PC-3 (cell line): ENCODE measurements around the gene TENM4. TPM values are rescaled to one million over a fixed set of nuclear protein-coding genes. Genes with fewer than 3 reads are reported as not detected.

Source experiments
- ATAC-seq: fragments of 200-7000 bp; cut with Tn5 transposase; 2 replicates; pipeline ENCODE4 v1.9.1; 2020; ENCODE audit warnings: mild to moderate bottlenecking, moderate library complexity
- BruUV-seq: library from RNA; stranded (reverse); fragments of 400-500 nt; replicated peaks from 2 replicates; lab custom pipeline; 2021; lab: Mats Ljungman, UMichigan
- CTCF ChIA-PET: fragments of 300-600 bp; sonication (Branson Sonifier 250); formaldehyde crosslinking; loops from one replicate; lab custom pipeline; 2022; ENCODE audit warnings: antibody characterized with exemption; lab: Charles Lee
- POLR2A ChIA-PET: fragments of 300-600 bp; sonication (Branson Sonifier 250); formaldehyde crosslinking; loops from one replicate; lab custom pipeline; 2022; ENCODE audit warnings: antibody characterized with exemption; ENCODE audit not compliant: unreplicated experiment; lab: Charles Lee
- DNase-seq: peaks from one replicate; pipeline ENCODE4 v3.0.0-alpha.2; 2015
- H2AFZ ChIP-seq: fragments of 300-600 bp; sonication (generic); 2 replicates; pipeline ENCODE4 v1.6.0; 2016; ENCODE audit warnings: antibody characterized with exemption, low read length
- H3F3A ChIP-seq: fragments of 300-600 bp; sonication (generic); one replicate; pipeline ENCODE4 v1.6.0; 2017; ENCODE audit warnings: antibody characterized with exemption, low read length, control low read depth, mild to moderate bottlenecking; ENCODE audit not compliant: unreplicated experiment
- H3K27ac ChIP-seq: fragments of 300-600 bp; sonication (generic); 2 replicates; pipeline ENCODE4 v1.5.1; 2016; ENCODE audit warnings: mild to moderate bottlenecking, low read length
- H3K27me3 ChIP-seq: fragments of 300-600 bp; sonication (generic); 2 replicates; pipeline ENCODE4 v1.6.1; 2016; ENCODE audit warnings: low read length, mixed read lengths
- H3K36me3 ChIP-seq: fragments of 300-600 bp; sonication (generic); 2 replicates; pipeline ENCODE4 v1.6.1; 2016; ENCODE audit warnings: low read depth, mixed run types, low read length, mixed read lengths
- H3K4me1 ChIP-seq: fragments of 300-600 bp; sonication (generic); 2 replicates; pipeline ENCODE4 v1.5.1; 2016; ENCODE audit warnings: low read length; ENCODE audit not compliant: insufficient read depth
- H3K4me2 ChIP-seq: fragments of 300-600 bp; sonication (generic); 2 replicates; pipeline ENCODE4 v1.6.0; 2016; ENCODE audit warnings: low read length
- H3K4me3 ChIP-seq: fragments of 300-600 bp; sonication (generic); 2 replicates; pipeline ENCODE4 v1.5.1; 2016; ENCODE audit warnings: mild to moderate bottlenecking, low read length, mixed read lengths
- H3K79me2 ChIP-seq: fragments of 300-600 bp; sonication (generic); 2 replicates; pipeline ENCODE4 v1.6.1; 2017; ENCODE audit warnings: low read length, mixed read lengths
- H3K9ac ChIP-seq: fragments of 300-600 bp; sonication (generic); 2 replicates; pipeline ENCODE4 v1.6.0; 2016; ENCODE audit warnings: mild to moderate bottlenecking, low read length
- H3K9me2 ChIP-seq: fragments of 300-600 bp; sonication (generic); replicated peaks from 2 replicates; pipeline ENCODE4 v1.6.1; 2016; ENCODE audit warnings: mixed run types, low read length, mixed read lengths
- H3K9me3 ChIP-seq: fragments of 300-600 bp; sonication (generic); 2 replicates; pipeline ENCODE4 v1.6.1; 2016; ENCODE audit warnings: low read length, mixed read lengths
- H4K20me1 ChIP-seq: fragments of 300-600 bp; sonication (generic); 2 replicates; pipeline ENCODE4 v1.6.1; 2016; ENCODE audit warnings: low read length, mixed read lengths
- EZH2 ChIP-seq: fragments of 300-600 bp; sonication (generic); IDR thresholded peaks from one replicate; pipeline ENCODE4 v1.6.1; 2017; ENCODE audit warnings: antibody characterized with exemption, mild to moderate bottlenecking, low read length; ENCODE audit not compliant: unreplicated experiment
- EZH2phosphoT487 ChIP-seq: fragments of 300-600 bp; sonication (generic); IDR thresholded peaks from 2 replicates; pipeline ENCODE4 v1.6.1; 2018; ENCODE audit warnings: mild to moderate bottlenecking, antibody characterized with exemption, low read length, borderline replicate concordance
- intact Hi-C: fragments of 100-400 bp; cut with micrococcal nuclease; formaldehyde crosslinking; loops from 2 replicates; pipeline ENCODE4 v1.9.0; 2023
- total RNA-seq: library from RNA; depleted of rRNA; stranded (reverse); fragments of >200 nt; gene quantifications from 2 replicates; pipeline ENCODE4 v1.2.3, GENCODE V29; 2014
- TF ChIP-seq, protein P1 (sequence below): fragments of 300-600 bp; sonication (generic); conservative IDR thresholded peaks from 2 replicates; pipeline ENCODE4 v1.5.1; 2017; ENCODE audit warnings: antibody characterized with exemption, low read depth, mild to moderate bottlenecking, low read length

TENM4 gene
- total RNA-seq, 1 experiment from 2014 or later: 19.7 TPM

- intact Hi-C loops: no loop called here
- H4K20me1 ChIP-seq: no peaks in the 10 kb centered on the region
- no peak overlapping the region for H3K4me2 ChIP-seq
- peaks cover 37% of the 10 kb centered on the region for H3K27me3 ChIP-seq
- H3F3A ChIP-seq: no peaks in the 10 kb centered on the region
- H3K9ac ChIP-seq: no peak overlapping the region
- H3K4me3 ChIP-seq: no peak overlapping the region
- DNase-seq (no peak), ATAC-seq (no peak)
- TF ChIP-seq EZH2: no peak
- TF ChIP-seq, protein P1, sequence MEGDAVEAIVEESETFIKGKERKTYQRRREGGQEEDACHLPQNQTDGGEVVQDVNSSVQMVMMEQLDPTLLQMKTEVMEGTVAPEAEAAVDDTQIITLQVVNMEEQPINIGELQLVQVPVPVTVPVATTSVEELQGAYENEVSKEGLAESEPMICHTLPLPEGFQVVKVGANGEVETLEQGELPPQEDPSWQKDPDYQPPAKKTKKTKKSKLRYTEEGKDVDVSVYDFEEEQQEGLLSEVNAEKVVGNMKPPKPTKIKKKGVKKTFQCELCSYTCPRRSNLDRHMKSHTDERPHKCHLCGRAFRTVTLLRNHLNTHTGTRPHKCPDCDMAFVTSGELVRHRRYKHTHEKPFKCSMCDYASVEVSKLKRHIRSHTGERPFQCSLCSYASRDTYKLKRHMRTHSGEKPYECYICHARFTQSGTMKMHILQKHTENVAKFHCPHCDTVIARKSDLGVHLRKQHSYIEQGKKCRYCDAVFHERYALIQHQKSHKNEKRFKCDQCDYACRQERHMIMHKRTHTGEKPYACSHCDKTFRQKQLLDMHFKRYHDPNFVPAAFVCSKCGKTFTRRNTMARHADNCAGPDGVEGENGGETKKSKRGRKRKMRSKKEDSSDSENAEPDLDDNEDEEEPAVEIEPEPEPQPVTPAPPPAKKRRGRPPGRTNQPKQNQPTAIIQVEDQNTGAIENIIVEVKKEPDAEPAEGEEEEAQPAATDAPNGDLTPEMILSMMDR: no peak
- no peak for TF ChIP-seq EZH2phosphoT487
- POLR2A ChIA-PET: no interaction called here
- no peak overlapping the region for H3K27ac ChIP-seq
- H2AFZ ChIP-seq: no peak overlapping the region
- no peaks in the 10 kb centered on the region for H3K9me2 ChIP-seq
- no peaks in the 10 kb centered on the region for H3K36me3 ChIP-seq
- CTCF ChIA-PET: no interaction called here
- no TSS peak for BruUV-seq
- no peaks in the 10 kb centered on the region for H3K9me3 ChIP-seq
- H3K4me1 ChIP-seq: no peaks in the 10 kb centered on the region
- no peaks in the 10 kb centered on the region for H3K79me2 ChIP-seq
Measured at GRCh38 chr11:79196950-79197349, 243.9 kb downstream of the TENM4 start.

DNA sequence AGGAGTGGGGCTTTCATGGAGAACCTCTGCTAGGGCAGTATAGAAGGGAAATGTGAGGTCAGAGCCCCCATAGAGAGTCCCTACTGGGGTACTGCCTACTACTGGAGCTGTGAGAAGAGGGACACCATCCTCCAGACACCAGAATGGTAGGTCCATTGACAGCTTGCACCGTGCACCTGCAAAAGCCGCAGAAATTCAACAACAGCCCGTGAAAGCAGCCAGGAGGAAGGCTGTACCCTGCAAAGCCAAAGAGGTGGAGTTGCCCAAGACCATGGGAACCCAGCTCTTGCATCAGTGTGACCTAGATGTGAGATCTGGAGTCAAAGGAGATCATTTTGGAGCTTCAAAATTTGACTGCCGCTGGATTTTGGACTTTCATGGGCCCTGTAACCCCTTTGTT is 245.6 kb downstream of the TENM4 start:
- ChIA-PET CTCF (no interaction called here), POLR2A (no interaction called here)
- Histone ChIP-seq H3K9me2 (no peaks in the 10 kb centered on the region), H3K9me3 (no peaks in the 10 kb centered on the region), H3F3A (no peaks in the 10 kb centered on the region), H3K4me3 (no peak overlapping the region), H3K36me3 (no peaks in the 10 kb centered on the region), H3K4me2 (no peak overlapping the region), H4K20me1 (no peaks in the 10 kb centered on the region), H3K9ac (no peak overlapping the region), H3K79me2 (no peaks in the 10 kb centered on the region), H3K27ac (no peak overlapping the region), H3K27me3 (peaks cover 40% of the 10 kb centered on the region), H3K4me1 (no peaks in the 10 kb centered on the region), H2AFZ (no peak overlapping the region)
- no TSS peak for BruUV-seq
- DNase-seq (no peak), ATAC-seq (no peak)
- no peak for TF ChIP-seq EZH2
- TF ChIP-seq, protein P1: no peak
- TF ChIP-seq EZH2phosphoT487: no peak
- intact Hi-C loops: no loop called here

DNA sequence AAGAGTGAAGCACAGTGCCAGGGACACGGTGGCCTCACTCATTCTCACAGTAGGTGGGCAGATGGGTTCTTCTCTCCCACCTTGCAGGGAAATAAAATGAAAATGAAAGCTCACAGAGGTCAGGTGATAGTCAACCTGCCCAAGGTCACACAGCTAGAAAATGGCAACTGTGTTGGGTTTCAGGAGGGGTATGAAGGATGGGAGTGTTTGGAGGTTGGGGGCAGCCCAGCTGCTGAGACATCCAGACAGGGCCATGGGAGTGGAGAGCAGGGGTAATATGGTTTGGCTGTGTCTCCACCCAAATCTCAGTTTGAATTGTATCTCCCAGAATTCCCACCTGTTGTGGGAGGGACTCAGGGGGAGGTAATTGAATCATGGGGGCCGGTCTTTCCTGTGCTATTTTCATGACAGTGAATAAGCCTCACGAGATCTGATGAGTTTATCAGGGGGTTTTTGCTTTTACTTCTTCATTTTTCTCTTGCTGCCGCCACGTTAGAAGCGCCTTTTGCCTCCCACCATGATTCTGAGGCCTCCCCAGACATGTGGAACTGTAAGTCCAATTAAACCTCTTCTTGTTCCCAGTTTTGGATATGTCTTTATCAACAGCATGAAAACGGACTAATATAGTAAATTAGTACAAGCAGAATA is 247.0 kb downstream of the TENM4 start:
- Histone ChIP-seq H3K9me3 (no peaks in the 10 kb centered on the region), H4K20me1 (no peaks in the 10 kb centered on the region), H3K9me2 (no peaks in the 10 kb centered on the region), H3F3A (no peaks in the 10 kb centered on the region), H3K27ac (no peak overlapping the region), H3K4me2 (no peak overlapping the region), H3K79me2 (no peaks in the 10 kb centered on the region), H3K36me3 (no peaks in the 10 kb centered on the region), H3K27me3 (peaks cover 51% of the 10 kb centered on the region), H3K9ac (no peak overlapping the region), H3K4me1 (no peaks in the 10 kb centered on the region), H3K4me3 (no peak overlapping the region), H2AFZ (no peak overlapping the region)
- no TSS peak for BruUV-seq
- intact Hi-C loops: no loop called here
- POLR2A ChIA-PET: no interaction called here
- DNase-seq (no peak), ATAC-seq (no peak)
- CTCF ChIA-PET: no interaction called here
- TF ChIP-seq EZH2phosphoT487 (no peak), EZH2 (no peak)
- TF ChIP-seq, protein P1: no peak
